EH (cell line): ENCODE results near the gene RTP4.

Source experiments
- DNase-seq: peaks from one replicate; pipeline ENCODE4 v3.0.0-alpha.2; 2015; ENCODE audit warnings: low read depth

The RTP4 gene

GRCh38 chr3:187368251-187369088 lies at the start of gene RTP4:
RTP4 (plus strand) TSS chr3:187368385; CDS start chr3:187368442, 57 bp downstream.
- DNase-seq, result peak; percentile 34

- peak; percentile 82 for DNase-seq
Observed at GRCh38 chr3:187318819-187319616, 49.2 kb upstream of the RTP4 start.

GRCh38 chr3:187319699-187320302 lies 48.4 kb upstream of the RTP4 start:
- peak; percentile 83 for DNase-seq

- no peak for DNase-seq
Observed at GRCh38 chr3:187321766-187322165, 46.4 kb upstream of the RTP4 start.

GRCh38 chr3:187322291-187322690 lies 45.9 kb upstream of the RTP4 start:
- no peak for DNase-seq

- no peak for DNase-seq
Observed at GRCh38 chr3:187323091-187323490, 45.1 kb upstream of the RTP4 start.

- DNase-seq, result no peak
Observed at GRCh38 chr3:187325632-187326031, 42.6 kb upstream of the RTP4 start.

- DNase-seq, result no peak
Observed at GRCh38 chr3:187327845-187328244, 40.3 kb upstream of the RTP4 start.

GRCh38 chr3:187328691-187329090 lies 39.5 kb upstream of the RTP4 start:
- DNase-seq, result no peak

- DNase-seq, result no peak
Observed at GRCh38 chr3:187334904-187335303, 33.3 kb upstream of the RTP4 start.

GRCh38 chr3:187336322-187336721 lies 31.9 kb upstream of the RTP4 start:
- no peak for DNase-seq

- no peak for DNase-seq
Observed at GRCh38 chr3:187340578-187340977, 27.6 kb upstream of the RTP4 start.

- no peak for DNase-seq
Observed at GRCh38 chr3:187342255-187342654, 25.9 kb upstream of the RTP4 start.

GRCh38 chr3:187343670-187344069 lies 24.5 kb upstream of the RTP4 start:
- peak; percentile 4 for DNase-seq

GRCh38 chr3:187352581-187353575 lies 15.3 kb upstream of the RTP4 start:
- DNase-seq, result peak; percentile 58

GRCh38 chr3:187358068-187358467 lies 10.1 kb upstream of the RTP4 start:
- DNase-seq, result no peak

GRCh38 chr3:187359798-187360486 lies 8.2 kb upstream of the RTP4 start:
- DNase-seq, result no peak

GRCh38 chr3:187360596-187360995 lies 7.6 kb upstream of the RTP4 start:
- peak; percentile 9 for DNase-seq

GRCh38 chr3:187361835-187362234 lies 6.3 kb upstream of the RTP4 start:
- no peak for DNase-seq

- DNase-seq, result no peak
Observed at GRCh38 chr3:187367561-187368103, 553 bp upstream of the RTP4 start.

GRCh38 chr3:187369089-187369447 lies 883 bp downstream of the RTP4 start:
- no peak for DNase-seq
